Left lung (tissue), 10 donors: Measurements from ENCODE around the gene HDLBP. TPM values are rescaled to one million over a fixed set of nuclear protein-coding genes. Genes with fewer than 3 reads are reported as not detected.

Experiments used
- ATAC-seq: fragments of 200-7000 bp; cut with Tn5 transposase; one replicate; pipeline ENCODE4 v1.9.1; 2020; ENCODE audit warnings: moderate library complexity
- DNase-seq, 4 donors: peaks; one replicate each; pipeline ENCODE4 v3.0.0-alpha.2; 2013 to 2020
- H3K27ac ChIP-seq, 2 donors: fragments of 200-600 bp; sonication (generic) in 1 of 2; one replicate each; pipeline versions ENCODE4 v1.5.0 to v1.8.0; 2020 to 2021
- H3K27me3 ChIP-seq, 2 donors: fragments of 200-600 bp; sonication (generic) in 1 of 2; one replicate each; pipeline versions ENCODE4 v1.5.0 to v1.8.0; 2020 to 2021
- H3K36me3 ChIP-seq, 2 donors: fragments of 200-600 bp; sonication (generic) in 1 of 2; one replicate each; pipeline versions ENCODE4 v1.5.0 to v1.8.0; 2020 to 2021
- H3K4me1 ChIP-seq, 2 donors: fragments of 200-600 bp; one replicate each; pipeline ENCODE4 v1.8.0; 2021
- H3K4me3 ChIP-seq, 2 donors: fragments of 200-600 bp; sonication (generic) in 1 of 2; one replicate each; pipeline versions ENCODE4 v1.5.0 to v1.8.0; 2020 to 2021; ENCODE audit warnings: mild to moderate bottlenecking in 1 of 2
- H3K9me3 ChIP-seq, 2 donors: fragments of 200-600 bp; sonication (generic) in 1 of 2; one replicate each; pipeline versions ENCODE4 v1.5.0 to v1.8.0; 2020 to 2021
- intact Hi-C, 2 donors: fragments of 100-400 bp; cut with DNase I; formaldehyde crosslinking; loops; one replicate each; pipeline versions ENCODE4 v1.11.2 to v1.14.2; 2022
- polyA plus RNA-seq, 6 donors: library from polyadenylated mRNA; unstranded; fragments of 120-200 nt; gene quantifications; one replicate each; pipeline ENCODE4 v1.2.1, GENCODE V29; 2013; ENCODE audit not compliant: insufficient read length in 6 of 6
- total RNA-seq, 2 donors: library from RNA; stranded (reverse); fragmentation: NEBNext Ultra II Directional; extraction: Animal tissue kit (Norgen Biotek cat#: 25700); gene quantifications; one replicate each; pipeline ENCODE4 v1.2.1, GENCODE V29; 2021
- TF ChIP-seq, protein P1 (sequence below), 2 donors: fragments of 200-600 bp; sonication (generic) in 1 of 2; IDR thresholded peaks; one replicate each; pipeline versions ENCODE4 v1.5.0 to v1.8.0; 2021; ENCODE audit warnings: antibody characterized with exemption in 2 of 2
- donor health status: DM: no; HTN: yes; CAD: no.
- donor health status: DM: no; HTN: no; CAD: no.

HDLBP gene
- total and polyA plus RNA-seq, 8 donors = 369 to 567 (median 401) TPM

DNA sequence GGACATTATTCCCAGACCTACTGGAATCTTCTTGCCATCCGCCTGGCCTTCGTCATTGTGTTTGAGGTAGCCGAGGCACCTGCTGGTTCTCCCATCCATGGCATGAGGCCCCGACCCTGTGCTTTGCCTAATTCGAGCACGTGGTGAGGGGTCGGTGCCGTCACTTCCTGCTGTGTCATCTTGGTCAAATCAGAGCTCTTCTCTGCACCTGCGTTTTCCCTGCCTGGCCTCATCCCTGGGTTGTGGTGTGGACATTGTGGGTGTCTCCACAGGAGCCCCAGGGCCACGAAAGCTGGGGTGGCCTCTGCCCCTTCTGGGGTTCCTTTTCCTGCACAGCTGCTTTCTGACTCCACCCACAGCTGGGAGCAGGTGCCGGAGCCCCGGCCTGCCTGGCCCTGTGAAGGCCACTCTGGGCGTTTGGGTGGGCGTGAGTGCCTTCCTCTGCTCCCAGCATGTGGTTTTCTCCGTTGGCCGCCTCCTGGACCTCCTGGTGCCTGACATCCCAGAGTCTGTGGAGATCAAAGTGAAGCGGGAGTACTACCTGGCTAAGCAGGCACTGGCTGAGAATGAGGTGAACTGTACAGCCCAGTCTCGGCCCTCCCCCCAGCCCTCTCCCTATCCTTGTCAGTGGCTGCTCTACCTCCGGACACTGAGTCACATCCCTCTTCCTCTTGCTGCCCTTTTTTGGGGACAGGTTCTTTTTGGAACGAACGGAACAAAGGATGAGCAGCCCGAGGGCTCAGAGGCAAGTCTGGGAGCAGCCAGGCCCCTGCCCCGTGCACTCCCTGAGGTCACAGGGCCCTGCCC is 92.1 kb downstream of the HDLBP start:
- Histone ChIP-seq H3K4me1 (peaks cover 7 to 20% of the 10 kb centered on the region in 2 donors), H3K27ac (no peak overlapping the region), H3K9me3 (no peaks in the 10 kb centered on the region), H3K27me3 (peaks cover 0 to 5% of the 10 kb centered on the region in 2 donors), H3K36me3 (peaks cover 0 to 34% of the 10 kb centered on the region in 2 donors), H3K4me3 (no peak overlapping the region)
- peak in 1 of 4 donors; percentile 65 for DNase-seq
- TF ChIP-seq, protein P1, sequence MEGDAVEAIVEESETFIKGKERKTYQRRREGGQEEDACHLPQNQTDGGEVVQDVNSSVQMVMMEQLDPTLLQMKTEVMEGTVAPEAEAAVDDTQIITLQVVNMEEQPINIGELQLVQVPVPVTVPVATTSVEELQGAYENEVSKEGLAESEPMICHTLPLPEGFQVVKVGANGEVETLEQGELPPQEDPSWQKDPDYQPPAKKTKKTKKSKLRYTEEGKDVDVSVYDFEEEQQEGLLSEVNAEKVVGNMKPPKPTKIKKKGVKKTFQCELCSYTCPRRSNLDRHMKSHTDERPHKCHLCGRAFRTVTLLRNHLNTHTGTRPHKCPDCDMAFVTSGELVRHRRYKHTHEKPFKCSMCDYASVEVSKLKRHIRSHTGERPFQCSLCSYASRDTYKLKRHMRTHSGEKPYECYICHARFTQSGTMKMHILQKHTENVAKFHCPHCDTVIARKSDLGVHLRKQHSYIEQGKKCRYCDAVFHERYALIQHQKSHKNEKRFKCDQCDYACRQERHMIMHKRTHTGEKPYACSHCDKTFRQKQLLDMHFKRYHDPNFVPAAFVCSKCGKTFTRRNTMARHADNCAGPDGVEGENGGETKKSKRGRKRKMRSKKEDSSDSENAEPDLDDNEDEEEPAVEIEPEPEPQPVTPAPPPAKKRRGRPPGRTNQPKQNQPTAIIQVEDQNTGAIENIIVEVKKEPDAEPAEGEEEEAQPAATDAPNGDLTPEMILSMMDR (IDR thresholded peaks at IDR 0.05) = no peak
- ATAC-seq = peak; percentile 25
- intact Hi-C loops = no loop called here

GRCh38 chr2:241219856-241220356 is 95.6 kb downstream of the HDLBP start:
- H3K27me3 ChIP-seq = peaks cover 0 to 13% of the 10 kb centered on the region in 2 donors
- DNase-seq (no peak), ATAC-seq (no peak)
- H3K4me1 ChIP-seq = peaks cover 7 to 29% of the 10 kb centered on the region in 2 donors
- no peaks in the 10 kb centered on the region for H3K9me3 ChIP-seq
- intact Hi-C loops = no loop called here
- no peak overlapping the region for H3K27ac ChIP-seq
- TF ChIP-seq, protein P1 (IDR thresholded peaks at IDR 0.05) = no peak
- H3K36me3 ChIP-seq = no peaks in the 10 kb centered on the region
- H3K4me3 ChIP-seq = no peak overlapping the region

DNA sequence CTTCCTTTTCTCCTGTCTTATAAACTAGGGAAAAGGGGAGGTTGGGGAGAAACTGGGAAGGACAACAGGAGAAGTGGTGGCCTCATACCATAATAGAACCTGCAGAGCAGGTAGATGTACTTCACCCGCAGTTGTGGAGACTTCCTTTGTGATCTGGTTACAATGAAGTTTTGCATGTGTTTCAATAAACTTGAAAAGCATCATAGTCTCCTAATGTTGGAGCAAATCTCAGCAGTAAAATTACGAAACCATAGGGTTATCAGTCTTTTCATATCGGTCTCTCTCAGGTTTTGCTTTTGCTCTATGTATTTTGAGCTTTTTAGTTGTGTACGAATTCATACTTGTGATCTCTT is 96.5 kb downstream of the HDLBP start:
- TF ChIP-seq, protein P1 (IDR thresholded peaks at IDR 0.05) = no peak
- Histone ChIP-seq H3K36me3 (no peaks in the 10 kb centered on the region), H3K9me3 (no peaks in the 10 kb centered on the region), H3K4me1 (peaks cover 7 to 24% of the 10 kb centered on the region in 2 donors), H3K27me3 (peaks cover 0 to 13% of the 10 kb centered on the region in 2 donors), H3K27ac (no peak overlapping the region), H3K4me3 (peak overlapping the region; percentile 50 to 54)
- DNase-seq (no peak), ATAC-seq (no peak)
- intact Hi-C loops = no loop called here

DNA sequence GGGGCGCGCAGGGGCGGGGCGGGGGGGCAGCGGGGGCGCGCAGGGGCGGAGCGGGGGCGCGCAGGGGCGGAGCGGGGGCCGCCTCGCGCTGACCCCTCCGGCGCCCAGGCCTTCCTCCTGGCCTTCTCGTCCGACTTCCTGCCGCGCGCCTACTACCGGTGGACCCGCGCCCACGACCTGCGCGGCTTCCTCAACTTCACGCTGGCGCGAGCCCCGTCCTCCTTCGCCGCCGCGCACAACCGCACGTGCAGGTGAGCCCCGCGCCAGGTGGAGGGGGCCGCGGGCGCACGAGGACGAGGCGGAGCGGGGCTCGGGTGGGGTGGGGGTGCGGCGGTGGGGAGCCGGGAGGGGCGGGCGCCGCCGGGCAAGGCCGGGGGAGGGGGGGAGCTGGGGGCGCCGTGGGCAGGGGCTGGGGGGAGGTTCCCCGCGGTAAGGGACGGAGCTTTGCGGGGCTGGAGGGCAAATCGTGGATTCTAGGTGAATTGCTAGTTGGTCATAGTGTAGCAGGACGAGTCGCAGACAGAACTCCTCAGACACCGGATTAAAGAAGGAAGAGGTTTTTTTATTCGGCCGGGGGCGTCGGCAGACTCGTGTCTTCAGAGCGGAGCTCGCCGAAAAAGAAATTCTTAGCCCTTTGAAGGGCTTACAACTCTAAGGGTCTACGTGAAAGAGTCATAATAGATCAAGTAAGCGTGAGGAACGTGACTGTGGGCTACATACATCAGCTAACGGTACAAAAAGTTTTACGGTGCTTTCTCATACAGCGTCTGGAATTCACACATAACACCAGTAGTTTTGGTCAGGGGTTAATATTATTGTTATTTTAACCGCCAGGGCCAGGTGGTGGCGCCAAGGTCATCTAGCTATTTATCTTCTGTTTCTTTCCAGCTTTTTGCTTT is 97.1 kb downstream of the HDLBP start:
- Histone ChIP-seq H3K27ac (peak overlapping the region in 1 of 2 donors; percentile 18), H3K27me3 (peaks cover 0 to 13% of the 10 kb centered on the region in 2 donors), H3K4me3 (peak overlapping the region; percentile 50 to 54), H3K36me3 (no peaks in the 10 kb centered on the region), H3K9me3 (no peaks in the 10 kb centered on the region), H3K4me1 (peaks cover 7 to 19% of the 10 kb centered on the region in 2 donors)
- intact Hi-C loops = no loop called here
- ATAC-seq = peak; percentile 52
- TF ChIP-seq, protein P1 (IDR thresholded peaks at IDR 0.05) = no peak
- DNase-seq = peak in 3 of 4 donors; percentile 48 to 89 (median 59)
